H1 (cell line): Measurements from ENCODE around the gene NEURL1. TPM values are rescaled to one million over a fixed set of nuclear protein-coding genes. Genes with fewer than 3 reads are reported as not detected.

Experiments
- CTCF ChIA-PET: fragments of 300-600 bp; sonication (Branson Sonifier 250); formaldehyde crosslinking; loops from one replicate; lab custom pipeline; 2021; ENCODE audit not compliant: partially characterized antibody; lab: Charles Lee
- POLR2A ChIA-PET: fragments of 300-600 bp; sonication (Branson Sonifier 250); formaldehyde crosslinking; loops from one replicate; lab custom pipeline; 2021; ENCODE audit warnings: inconsistent platforms; ENCODE audit not compliant: partially characterized antibody; lab: Charles Lee
- DNase-seq, 2 experiments: peaks; one replicate each; pipeline versions ENCODE4 v3.0.0 to v3.0.0-alpha.2; 2010 to 2022; ENCODE audit warnings: low spot score in 2 of 2, low read depth in 1 of 2, mixed read lengths in 1 of 2
- FAIRE-seq: peaks from 2 replicates; lab custom pipeline; 2011; peaks lifted over from hg19 to GRCh38; lab: Jason Lieb, UNC
- H2AFZ ChIP-seq: 2 replicates; pipeline ENCODE4 v1.8.1; 2012; ENCODE audit warnings: low read length, inconsistent platforms
- H2AK5ac ChIP-seq: 2 replicates; pipeline ENCODE4 v1.6.1; 2013; ENCODE audit warnings: low read depth, low read length
- H2BK120ac ChIP-seq: replicated peaks from 2 replicates; pipeline ENCODE3; 2013; ENCODE audit warnings: low read depth, low read length, inconsistent platforms
- H2BK12ac ChIP-seq: 2 replicates; pipeline ENCODE4 v1.6.1; 2013; ENCODE audit warnings: low read depth, low read length
- H2BK15ac ChIP-seq: 2 replicates; pipeline ENCODE4 v1.6.1; 2013; ENCODE audit warnings: low read length
- H2BK20ac ChIP-seq: 2 replicates; pipeline ENCODE4 v1.6.1; 2013; ENCODE audit warnings: low read length
- H2BK5ac ChIP-seq: 2 replicates; pipeline ENCODE4 v1.6.1; 2013; ENCODE audit warnings: low read depth, low read length
- H3K14ac ChIP-seq: 2 replicates; pipeline ENCODE4 v1.6.1; 2013; ENCODE audit warnings: inconsistent platforms; ENCODE audit not compliant: insufficient read length
- H3K18ac ChIP-seq: 2 replicates; pipeline ENCODE4 v1.6.1; 2013; ENCODE audit warnings: low read length; ENCODE audit errors: extremely low read depth
- H3K23ac ChIP-seq: 2 replicates; pipeline ENCODE4 v1.6.1; 2013; ENCODE audit warnings: inconsistent platforms; ENCODE audit not compliant: insufficient read length
- H3K23me2 ChIP-seq: 2 replicates; pipeline ENCODE4 v1.6.1; 2013; ENCODE audit warnings: low read depth, low read length
- H3K27ac ChIP-seq: 2 replicates; pipeline ENCODE4 v1.6.1; 2011; ENCODE audit warnings: low read depth, low read length, inconsistent platforms
- H3K27me3 ChIP-seq, 4 experiments: replicated peaks in 1 of 4; 1 replicate in 1 of 4; 2 replicates in 3 of 4; pipeline versions ENCODE4 v1.6.1 to v1.8.1; 2011 to 2013; ENCODE audit warnings: low read length in 3 of 4, mild to moderate bottlenecking in 3 of 4, inconsistent platforms in 2 of 4, mixed read lengths in 2 of 4, moderate library complexity in 1 of 4; ENCODE audit not compliant: control insufficient read depth in 3 of 4, insufficient read depth in 3 of 4; ENCODE audit errors: extremely low read depth in 1 of 4
- H3K36me3 ChIP-seq, 4 experiments: 2 replicates each; pipeline versions ENCODE4 v1.6.1 to v1.8.1; 2011 to 2013; ENCODE audit warnings: mild to moderate bottlenecking in 4 of 4, low read length in 3 of 4, moderate library complexity in 2 of 4, control low read depth in 1 of 4, inconsistent platforms in 1 of 4; ENCODE audit not compliant: insufficient read depth in 4 of 4, control insufficient read depth in 2 of 4
- H3K4ac ChIP-seq: replicated peaks from 2 replicates; pipeline ENCODE3; 2013; ENCODE audit warnings: low read length, low read depth, mixed read lengths, inconsistent platforms; ENCODE audit not compliant: insufficient read length
- H3K4me1 ChIP-seq, 4 experiments: replicated peaks in 1 of 4; 1 replicate in 1 of 4; 2 replicates in 3 of 4; pipeline versions ENCODE4 v1.6.1 to v1.8.1; 2011 to 2013; ENCODE audit warnings: low read length in 3 of 4, inconsistent platforms in 2 of 4, mixed read lengths in 1 of 4; ENCODE audit not compliant: insufficient read depth in 4 of 4, control insufficient read depth in 3 of 4
- H3K4me2 ChIP-seq, 2 experiments: 2 replicates each; pipeline versions ENCODE4 v1.6.1 to v1.8.1; 2011 to 2013; ENCODE audit warnings: low read depth in 2 of 2, low read length in 2 of 2, control low read depth in 1 of 2, inconsistent platforms in 1 of 2, mild to moderate bottlenecking in 1 of 2; ENCODE audit not compliant: insufficient read depth in 1 of 2
- H3K4me3 ChIP-seq, 4 experiments: fragments of 200-600, 300-600 bp in 1 of 4; sonication (generic), shearing (Covaris generic), sonication (Bioruptor Twin) in 1 of 4; 2 replicates each; pipeline versions ENCODE4 v1.5.1 to v1.8.1; 2011 to 2016; ENCODE audit warnings: low read length in 4 of 4, low read depth in 3 of 4, control low read depth in 2 of 4, inconsistent platforms in 2 of 4, mild to moderate bottlenecking in 2 of 4, mixed read lengths in 1 of 4, moderate library complexity in 1 of 4; ENCODE audit not compliant: insufficient read depth in 2 of 4; ENCODE audit errors: extremely low read depth in 1 of 4
- H3K56ac ChIP-seq: replicated peaks from 2 replicates; pipeline ENCODE3; 2013; ENCODE audit warnings: low read depth, mild to moderate bottlenecking, mixed read lengths, low read length, inconsistent platforms; ENCODE audit not compliant: insufficient read length
- H3K79me1 ChIP-seq: 2 replicates; pipeline ENCODE4 v1.6.1; 2013; ENCODE audit warnings: low read depth, low read length, control low read depth
- H3K79me2 ChIP-seq, 2 experiments: 2 replicates each; pipeline versions ENCODE4 v1.6.1 to v1.8.1; 2012 to 2013; ENCODE audit warnings: low read length in 2 of 2, mild to moderate bottlenecking in 2 of 2, inconsistent platforms in 1 of 2; ENCODE audit not compliant: insufficient read depth in 2 of 2, control insufficient read depth in 1 of 2
- H3K9ac ChIP-seq, 4 experiments: replicated peaks in 1 of 4; 1 replicate in 1 of 4; 2 replicates in 3 of 4; pipeline versions ENCODE4 v1.6.1 to v1.8.1; 2011 to 2013; ENCODE audit warnings: low read depth in 3 of 4, low read length in 3 of 4, control low read depth in 2 of 4, mild to moderate bottlenecking in 2 of 4, moderate library complexity in 2 of 4, inconsistent platforms in 1 of 4; ENCODE audit errors: extremely low read depth in 1 of 4
- H3K9me3 ChIP-seq, 2 experiments: 2 replicates each; pipeline versions ENCODE4 v1.6.1 to v1.8.1; 2012 to 2013; ENCODE audit warnings: mild to moderate bottlenecking in 2 of 2, moderate library complexity in 2 of 2, control low read depth in 1 of 2, inconsistent platforms in 1 of 2, low read depth in 1 of 2, low read length in 1 of 2, mixed read lengths in 1 of 2; ENCODE audit not compliant: insufficient read depth in 2 of 2
- H4K20me1 ChIP-seq, 2 experiments: replicated peaks in 1 of 2; 2 replicates each; pipeline versions ENCODE3 to v1.8.1; 2011 to 2013; ENCODE audit warnings: inconsistent platforms in 2 of 2, low read length in 2 of 2, mild to moderate bottlenecking in 1 of 2; ENCODE audit not compliant: insufficient read depth in 2 of 2, control insufficient read depth in 1 of 2
- H4K5ac ChIP-seq: 2 replicates; pipeline ENCODE4 v1.6.1; 2013; ENCODE audit warnings: low read length, low read depth, mixed read lengths, inconsistent platforms; ENCODE audit not compliant: insufficient read length
- H4K8ac ChIP-seq: 2 replicates; pipeline ENCODE4 v1.8.0; 2013; ENCODE audit warnings: mild to moderate bottlenecking, moderate library complexity, low read length, inconsistent platforms; ENCODE audit not compliant: insufficient read depth; ENCODE audit errors: extremely low read depth
- H4K91ac ChIP-seq: replicated peaks from 2 replicates; pipeline ENCODE3; 2013; ENCODE audit warnings: low read length, mixed read lengths, inconsistent platforms; ENCODE audit not compliant: insufficient read length
- ATF2 ChIP-seq: IDR thresholded peaks from 2 replicates; pipeline ENCODE4 v1.6.1; 2012; ENCODE audit warnings: low read length, inconsistent platforms
- ATF3 ChIP-seq: IDR thresholded peaks from 2 replicates; pipeline ENCODE4 v1.6.1; 2011; ENCODE audit warnings: low read depth, mild to moderate bottlenecking, low read length; ENCODE audit not compliant: insufficient read depth
- BCL11A ChIP-seq, 2 experiments: IDR thresholded peaks; one replicate each; pipeline ENCODE4 v1.6.1; 2011; ENCODE audit warnings: low read depth in 2 of 2, low read length in 2 of 2, mild to moderate bottlenecking in 2 of 2
- CBX8 ChIP-seq: fragments of 300-800, 300-1000 bp; sonication (generic); IDR thresholded peaks from 2 replicates; pipeline ENCODE4 v1.7.1; 2016; ENCODE audit warnings: low read depth, low read length, borderline replicate concordance
- CREB1 ChIP-seq: IDR thresholded peaks from 2 replicates; pipeline ENCODE4 v1.6.1; 2012; ENCODE audit warnings: inconsistent platforms
- E2F6 ChIP-seq: IDR thresholded peaks from 2 replicates; pipeline ENCODE4 v1.6.1; 2012; ENCODE audit warnings: inconsistent platforms
- SIRT6 ChIP-seq: IDR thresholded peaks from one replicate; pipeline ENCODE4 v1.7.1; 2012; ENCODE audit warnings: low read length, inconsistent platforms
- TAF1 ChIP-seq: IDR thresholded peaks from 2 replicates; pipeline ENCODE4 v1.6.1; 2011; ENCODE audit warnings: mild to moderate bottlenecking, low read depth, low read length
- USF2 ChIP-seq: IDR thresholded peaks from 2 replicates; pipeline ENCODE4 v1.6.1; 2011; ENCODE audit warnings: low read length, improper control_type of control experiment
- polyA plus RNA-seq, 7 experiments: library from polyadenylated mRNA; depleted of rRNA in 3 of 7; stranded (reverse) in 5 of 7; unstranded in 2 of 7; fragments of >200 nt in 5 of 7; fragments of 200-250 nt in 2 of 7; gene quantifications; 1 replicate in 5 of 7; 2 replicates in 1 of 7; 4 replicates in 1 of 7; pipeline versions ENCODE4 v1.2.1 to v1.2.3, GENCODE V29; 2011 to 2013; ENCODE audit warnings: missing spikeins in 2 of 7, mixed read lengths in 2 of 7
- total RNA-seq: library from RNA; stranded (reverse); fragmentation: NEBNext Ultra II Directional; extraction: Animal tissue kit (Norgen Biotek cat#: 25700); gene quantifications from 2 replicates; pipeline ENCODE4 v1.2.1, GENCODE V29; 2021

NEURL1 gene
- total and polyA plus RNA-seq, 2 of the 8 experiments (the other 6 are each of a cell fraction or from before 2014, with no cell fraction given): 0.54 to 0.58 TPM

- POLR2A ChIA-PET: no interaction called here
- FAIRE-seq: no peak
- no peak overlapping the region for H3K18ac ChIP-seq
- no peak for TF ChIP-seq TAF1
- TF ChIP-seq CBX8: no peak
- no peak for TF ChIP-seq ATF2
- no peak for TF ChIP-seq E2F6
- TF ChIP-seq ATF3: no peak
- no peak for TF ChIP-seq BCL11A (IDR thresholded peaks at IDR 0.05; ENCODE audit: low read depth in 2 of 2, low read length in 2 of 2)
- no peak for TF ChIP-seq USF2
- TF ChIP-seq CREB1: no peak
- TF ChIP-seq SIRT6: no peak
Measured at GRCh38 chr10:103587073-103587472, 93.6 kb downstream of the NEURL1 start.

More at GRCh38 chr10:103587073-103587472, 93.6 kb downstream of the NEURL1 start:
- Histone ChIP-seq H2BK5ac (no peak overlapping the region), H3K79me1 (no peaks in the 10 kb centered on the region), H3K4me2 (no peak overlapping the region), H3K56ac (no peak overlapping the region), H2BK12ac (no peak overlapping the region), H3K14ac (no peak overlapping the region), H3K27ac (no peak overlapping the region), H4K8ac (no peak overlapping the region), H2AFZ (no peak overlapping the region), H3K9ac (no peak overlapping the region), H2BK120ac (no peak overlapping the region), H2BK20ac (no peak overlapping the region), H3K23me2 (peaks cover 2% of the 10 kb centered on the region; the same call in 1 of the 2 replicates), H2AK5ac (no peak overlapping the region), H2BK15ac (no peak overlapping the region), H4K20me1 (no peaks in the 10 kb centered on the region), H3K36me3 (no peaks in the 10 kb centered on the region), H3K4ac (no peak overlapping the region), H3K27me3 (no peaks in the 10 kb centered on the region; a peak in 1 of 7 replicates), H3K23ac (no peak overlapping the region), H4K5ac (no peak overlapping the region), H3K4me3 (no peak overlapping the region), H3K4me1 (no peaks in the 10 kb centered on the region; a peak in 1 of 7 replicates), H3K79me2 (no peaks in the 10 kb centered on the region), H4K91ac (no peak overlapping the region), H3K9me3 (0 out of 4 replicates have a peak, but pooled peaks cover 0 to 2% of the 10 kb centered on the region in 2 experiments)
- no peak for DNase-seq
- CTCF ChIA-PET: interaction anchor here (0.9 to 1.4 kb wide), 3 partner anchors 22 to 99 kb away, joined by 3 to 7 read pairs (median 4); no protein-coding TSS in a partner anchor
